ENCODE results near the gene PRKD2.

DNA sequence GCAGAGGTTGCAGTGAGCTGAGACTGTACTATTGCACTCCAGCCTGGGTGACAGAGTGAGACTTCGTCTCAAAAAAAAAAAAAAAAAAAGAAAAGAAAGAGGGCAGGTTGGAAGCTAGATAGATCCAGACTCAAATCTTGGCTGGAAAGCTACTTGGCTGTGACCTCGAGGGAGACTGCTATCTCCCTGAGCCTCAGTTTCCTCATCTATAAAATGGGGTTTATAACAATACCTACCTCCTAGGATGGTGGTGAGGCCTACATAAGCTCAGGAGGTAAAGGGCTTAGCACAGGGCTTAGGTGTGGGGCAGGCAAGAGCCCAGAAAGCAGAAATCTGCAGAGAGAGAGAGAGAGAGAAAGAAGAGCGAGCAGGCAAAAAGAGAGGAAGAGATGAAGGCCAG lies 31.7 kb downstream of the PRKD2 start:
- TF ChIP-seq, protein P1, sequence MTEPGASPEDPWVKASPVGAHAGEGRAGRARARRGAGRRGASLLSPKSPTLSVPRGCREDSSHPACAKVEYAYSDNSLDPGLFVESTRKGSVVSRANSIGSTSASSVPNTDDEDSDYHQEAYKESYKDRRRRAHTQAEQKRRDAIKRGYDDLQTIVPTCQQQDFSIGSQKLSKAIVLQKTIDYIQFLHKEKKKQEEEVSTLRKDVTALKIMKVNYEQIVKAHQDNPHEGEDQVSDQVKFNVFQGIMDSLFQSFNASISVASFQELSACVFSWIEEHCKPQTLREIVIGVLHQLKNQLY (CRISPR knock-in tag; IDR thresholded peaks at IDR 0.05), result no peak
- TF ChIP-seq, protein P2, sequence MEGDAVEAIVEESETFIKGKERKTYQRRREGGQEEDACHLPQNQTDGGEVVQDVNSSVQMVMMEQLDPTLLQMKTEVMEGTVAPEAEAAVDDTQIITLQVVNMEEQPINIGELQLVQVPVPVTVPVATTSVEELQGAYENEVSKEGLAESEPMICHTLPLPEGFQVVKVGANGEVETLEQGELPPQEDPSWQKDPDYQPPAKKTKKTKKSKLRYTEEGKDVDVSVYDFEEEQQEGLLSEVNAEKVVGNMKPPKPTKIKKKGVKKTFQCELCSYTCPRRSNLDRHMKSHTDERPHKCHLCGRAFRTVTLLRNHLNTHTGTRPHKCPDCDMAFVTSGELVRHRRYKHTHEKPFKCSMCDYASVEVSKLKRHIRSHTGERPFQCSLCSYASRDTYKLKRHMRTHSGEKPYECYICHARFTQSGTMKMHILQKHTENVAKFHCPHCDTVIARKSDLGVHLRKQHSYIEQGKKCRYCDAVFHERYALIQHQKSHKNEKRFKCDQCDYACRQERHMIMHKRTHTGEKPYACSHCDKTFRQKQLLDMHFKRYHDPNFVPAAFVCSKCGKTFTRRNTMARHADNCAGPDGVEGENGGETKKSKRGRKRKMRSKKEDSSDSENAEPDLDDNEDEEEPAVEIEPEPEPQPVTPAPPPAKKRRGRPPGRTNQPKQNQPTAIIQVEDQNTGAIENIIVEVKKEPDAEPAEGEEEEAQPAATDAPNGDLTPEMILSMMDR (IDR thresholded peaks at IDR 0.05), result no peak
- TF ChIP-seq NR3C1 (CRISPR knock-in tag; conservative IDR thresholded peaks at IDR 0.05; ENCODE audit: low read depth) (no peak), MYBL2 (CRISPR knock-in tag; IDR thresholded peaks at IDR 0.05) (no peak), ESRRA (CRISPR knock-in tag; IDR thresholded peaks at IDR 0.05; ENCODE audit: borderline replicate concordance) (no peak), ZNF416 (CRISPR knock-in tag; IDR thresholded peaks at IDR 0.05) (no peak), ATF1 (CRISPR knock-in tag; IDR thresholded peaks at IDR 0.05) (no peak)
- TF ChIP-seq, protein P3, sequence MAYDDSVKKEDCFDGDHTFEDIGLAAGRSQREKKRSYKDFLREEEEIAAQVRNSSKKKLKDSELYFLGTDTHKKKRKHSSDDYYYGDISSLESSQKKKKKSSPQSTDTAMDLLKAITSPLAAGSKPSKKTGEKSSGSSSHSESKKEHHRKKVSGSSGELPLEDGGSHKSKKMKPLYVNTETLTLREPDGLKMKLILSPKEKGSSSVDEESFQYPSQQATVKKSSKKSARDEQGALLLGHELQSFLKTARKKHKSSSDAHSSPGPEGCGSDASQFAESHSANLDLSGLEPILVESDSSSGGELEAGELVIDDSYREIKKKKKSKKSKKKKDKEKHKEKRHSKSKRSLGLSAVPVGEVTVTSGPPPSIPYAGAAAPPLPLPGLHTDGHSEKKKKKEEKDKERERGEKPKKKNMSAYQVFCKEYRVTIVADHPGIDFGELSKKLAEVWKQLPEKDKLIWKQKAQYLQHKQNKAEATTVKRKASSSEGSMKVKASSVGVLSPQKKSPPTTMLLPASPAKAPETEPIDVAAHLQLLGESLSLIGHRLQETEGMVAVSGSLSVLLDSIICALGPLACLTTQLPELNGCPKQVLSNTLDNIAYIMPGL (CRISPR knock-in tag; IDR thresholded peaks at IDR 0.05), result no peak
